Suppressor macrophage treated with lipopolysaccharide for 1 hour (primary cell): Measurements from ENCODE around the gene MYOD1.

Experiments
- DNase-seq, 3 donors: peaks; one replicate each; pipeline ENCODE4 v3.0.0-alpha.2; 2020 to 2022

MYOD1 gene

DNA sequence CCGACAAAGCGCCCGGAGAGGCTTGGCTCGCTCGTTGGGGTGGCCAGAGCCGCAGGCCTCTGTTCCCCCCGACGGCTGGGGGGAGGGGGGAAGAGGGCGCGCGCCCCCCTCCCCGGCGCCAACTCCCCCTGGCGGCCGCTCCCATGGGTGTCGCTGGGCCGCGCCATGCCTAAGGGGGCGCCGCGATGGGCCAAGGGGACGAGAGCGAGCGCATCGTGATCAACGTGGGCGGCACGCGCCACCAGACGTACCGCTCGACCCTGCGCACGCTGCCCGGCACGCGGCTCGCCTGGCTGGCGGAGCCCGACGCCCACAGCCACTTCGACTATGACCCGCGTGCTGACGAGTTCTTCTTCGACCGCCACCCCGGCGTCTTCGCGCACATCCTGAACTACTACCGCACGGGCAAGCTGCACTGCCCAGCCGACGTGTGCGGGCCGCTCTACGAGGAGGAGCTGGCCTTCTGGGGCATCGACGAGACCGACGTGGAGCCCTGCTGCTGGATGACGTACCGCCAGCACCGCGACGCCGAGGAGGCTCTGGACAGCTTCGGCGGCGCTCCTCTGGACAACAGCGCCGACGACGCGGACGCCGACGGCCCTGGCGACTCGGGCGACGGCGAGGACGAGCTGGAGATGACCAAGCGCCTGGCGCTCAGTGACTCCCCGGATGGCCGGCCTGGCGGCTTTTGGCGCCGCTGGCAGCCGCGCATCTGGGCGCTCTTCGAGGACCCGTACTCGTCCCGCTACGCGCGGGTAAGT, 16.6 kb downstream of the MYOD1 start:
- DNase-seq = no peak

DNA sequence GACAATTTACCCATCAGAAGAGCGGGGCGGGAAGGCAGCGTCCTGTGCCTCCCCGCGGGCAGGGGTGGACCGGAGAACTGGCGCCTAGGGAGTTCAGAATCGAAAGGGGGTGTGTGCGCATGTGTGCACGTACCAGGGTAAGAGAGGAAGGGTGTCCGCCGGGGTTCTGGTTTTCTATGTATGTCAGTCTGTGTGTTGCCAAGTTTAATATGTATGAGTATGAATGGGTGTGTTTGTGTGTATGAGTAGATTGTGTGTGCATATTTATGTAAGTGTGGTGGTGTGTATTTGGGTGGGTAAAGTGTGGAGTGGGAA, 17.2 kb downstream of the MYOD1 start:
- DNase-seq = no peak

DNA sequence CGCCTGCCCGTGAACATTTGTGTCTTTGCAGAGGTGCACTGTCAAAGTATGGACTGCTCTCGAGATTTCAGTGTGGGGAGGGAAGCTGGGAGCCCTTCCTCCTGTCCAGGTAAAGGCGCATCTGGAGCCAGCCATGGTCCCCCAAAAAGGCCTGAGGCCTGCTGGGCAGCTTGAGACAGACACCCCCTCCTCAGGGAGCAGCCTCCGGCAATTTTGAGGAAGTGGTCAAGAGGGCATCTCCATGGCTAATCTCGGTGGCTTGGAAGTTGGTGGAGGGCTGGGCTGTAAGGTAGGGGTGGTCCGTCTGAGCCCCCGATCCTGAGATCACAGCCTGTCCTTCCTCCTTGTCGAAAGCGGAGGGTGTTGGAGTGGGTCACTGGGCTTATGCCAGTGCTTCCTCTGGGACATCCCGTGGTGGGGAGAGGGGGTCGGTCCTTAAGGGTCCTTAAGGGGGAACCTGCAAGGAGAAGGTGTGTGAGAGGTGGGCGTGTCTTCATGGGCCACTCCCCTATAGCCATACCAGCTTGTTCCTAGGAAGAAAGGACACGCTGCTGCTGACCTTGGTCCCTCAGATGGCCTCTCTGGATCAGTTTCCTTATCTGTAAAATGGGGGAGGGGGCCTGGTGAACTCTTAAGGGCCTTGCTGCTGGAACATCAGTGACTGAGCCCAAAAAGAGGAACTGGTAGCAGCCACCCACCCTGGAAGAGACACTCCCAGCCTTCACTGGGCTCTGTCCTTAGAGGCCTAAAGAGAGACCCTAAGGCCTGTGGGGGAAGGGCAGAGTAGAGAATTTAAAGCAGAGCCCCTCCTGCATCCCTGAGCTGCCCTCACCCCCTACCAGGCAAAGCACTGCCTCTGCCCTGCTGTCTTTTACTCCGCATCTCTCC, 17.8 kb downstream of the MYOD1 start:
- DNase-seq = no peak

DNA sequence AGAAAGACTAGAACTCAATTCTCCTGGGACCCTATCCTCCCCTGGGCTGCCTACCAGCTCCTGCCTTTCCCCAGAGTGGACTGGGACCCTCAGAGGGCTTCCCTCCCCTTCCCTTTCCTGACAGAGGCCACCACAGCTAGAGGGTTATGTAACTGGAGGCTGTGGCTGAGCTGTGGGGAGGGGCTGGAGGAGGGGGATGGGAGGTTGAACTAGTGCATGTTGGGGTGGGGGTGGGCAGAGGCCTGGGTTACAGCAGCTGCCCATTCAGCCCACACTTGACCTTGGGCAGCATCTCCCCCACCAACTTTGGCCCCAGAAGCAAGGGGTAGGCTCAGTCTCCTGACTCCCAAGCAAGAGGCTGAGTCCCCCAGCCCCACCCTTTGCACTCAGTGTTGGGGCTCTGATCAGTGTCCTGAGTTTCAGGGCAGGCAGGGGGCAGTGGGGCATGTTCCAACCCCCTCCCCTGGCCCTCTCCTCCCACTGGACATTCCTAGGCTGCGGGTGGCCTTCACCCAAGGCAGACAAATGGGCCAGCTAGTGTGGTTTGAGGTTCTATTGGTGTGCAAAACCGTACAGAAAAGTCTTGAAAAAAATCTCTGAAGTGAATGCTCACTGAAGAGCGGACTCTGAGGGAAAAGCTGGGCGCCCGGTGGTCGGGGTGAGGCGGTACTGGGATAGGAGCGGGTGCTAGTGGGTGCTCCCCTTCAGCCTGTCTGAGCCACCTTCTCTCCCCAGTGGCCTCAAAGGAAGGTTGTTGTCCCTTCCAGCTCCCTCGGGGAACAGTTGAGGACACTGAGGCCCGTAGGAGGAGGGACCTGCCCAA, 19.0 kb downstream of the MYOD1 start:
- DNase-seq = no peak

DNA sequence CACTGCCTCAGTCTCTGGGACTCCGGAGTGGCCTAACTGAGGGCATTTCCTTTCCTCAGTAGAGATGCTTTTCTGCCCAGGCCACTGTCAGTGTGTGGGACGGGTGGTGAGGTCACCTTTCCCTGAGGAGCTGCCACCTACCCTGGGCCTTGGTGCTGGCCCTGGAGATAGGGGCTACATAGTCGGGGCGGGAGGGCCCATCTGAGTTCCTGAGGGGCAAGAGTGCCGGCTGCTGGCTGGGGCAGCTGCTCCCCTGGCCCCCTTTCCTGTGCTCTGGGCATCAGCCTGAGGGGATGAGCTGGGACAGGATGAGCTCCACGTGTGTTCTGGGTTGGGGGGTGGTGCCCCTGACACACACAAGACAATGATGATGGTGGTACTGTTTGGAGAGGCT, 20.6 kb downstream of the MYOD1 start:
- DNase-seq = peak in 1 of 3 donors; percentile 20

DNA sequence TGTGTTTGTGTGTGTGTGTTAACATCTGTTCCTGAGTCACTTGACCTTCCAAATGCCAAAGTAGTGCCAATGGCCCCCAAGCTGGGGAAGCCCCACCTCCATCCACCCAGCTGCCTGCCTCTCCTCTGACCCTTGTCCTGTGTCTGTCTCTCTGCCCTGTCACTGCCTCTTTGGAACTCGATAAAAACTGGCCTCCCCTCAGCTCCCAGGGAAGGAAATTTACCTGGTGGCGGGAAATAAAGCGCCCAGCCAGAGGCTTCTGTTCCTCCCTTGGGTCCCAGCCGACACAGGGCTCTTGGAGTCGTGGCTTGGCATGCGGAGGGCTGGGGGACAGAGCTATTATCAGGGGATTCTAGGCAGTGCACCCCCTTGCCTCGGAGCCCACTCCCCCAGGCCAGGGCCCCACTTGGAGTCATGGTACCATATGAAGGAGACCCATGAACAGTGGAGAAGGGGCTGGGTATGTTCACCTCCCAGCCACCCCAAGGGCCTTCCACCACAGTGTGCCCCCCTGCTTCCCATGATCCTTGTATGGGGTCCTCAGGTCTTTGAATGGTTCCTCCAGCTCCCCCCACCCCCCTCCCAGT, 21.4 kb downstream of the MYOD1 start:
- no peak for DNase-seq

DNA sequence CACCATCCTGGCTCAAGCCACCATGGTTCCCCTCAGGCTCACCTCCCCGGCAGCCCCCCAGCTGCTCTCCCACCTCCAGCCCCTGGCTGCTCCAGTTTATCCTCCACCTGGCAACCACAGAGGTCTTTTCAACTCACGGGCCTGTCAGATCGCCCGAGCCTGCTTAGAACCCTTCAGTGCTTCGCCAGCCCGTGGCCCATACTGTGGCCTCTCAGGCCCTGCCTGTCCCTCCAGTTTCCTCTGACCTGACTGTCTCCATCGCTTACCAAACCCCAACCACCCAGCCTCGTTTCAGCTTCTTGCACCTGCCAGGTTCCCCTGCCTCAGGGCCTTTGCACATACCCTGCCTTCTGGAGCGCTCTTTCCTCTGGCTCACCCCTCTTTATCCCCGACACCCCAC, 22.1 kb downstream of the MYOD1 start:
- DNase-seq = no peak

DNA sequence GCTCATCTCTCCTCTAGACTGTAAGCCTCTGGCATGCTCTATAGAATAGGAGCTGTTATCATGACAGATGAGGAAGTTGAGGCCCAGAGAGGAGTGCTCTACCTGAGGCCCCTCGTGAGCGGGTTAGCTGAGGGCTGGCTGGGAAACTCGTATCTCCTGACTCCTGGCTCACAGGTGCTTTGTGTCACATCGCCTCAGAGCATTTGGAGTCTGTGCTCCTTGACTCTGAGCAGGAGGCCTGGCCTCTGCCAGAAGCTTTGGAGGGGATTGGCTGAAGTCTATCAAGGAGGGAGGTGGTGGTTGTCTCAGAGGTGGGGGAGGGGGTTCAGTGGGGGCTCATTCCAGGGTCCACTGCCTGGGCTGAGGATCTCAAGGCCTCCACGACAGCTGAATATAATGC, 22.6 kb downstream of the MYOD1 start:
- DNase-seq = no peak

DNA sequence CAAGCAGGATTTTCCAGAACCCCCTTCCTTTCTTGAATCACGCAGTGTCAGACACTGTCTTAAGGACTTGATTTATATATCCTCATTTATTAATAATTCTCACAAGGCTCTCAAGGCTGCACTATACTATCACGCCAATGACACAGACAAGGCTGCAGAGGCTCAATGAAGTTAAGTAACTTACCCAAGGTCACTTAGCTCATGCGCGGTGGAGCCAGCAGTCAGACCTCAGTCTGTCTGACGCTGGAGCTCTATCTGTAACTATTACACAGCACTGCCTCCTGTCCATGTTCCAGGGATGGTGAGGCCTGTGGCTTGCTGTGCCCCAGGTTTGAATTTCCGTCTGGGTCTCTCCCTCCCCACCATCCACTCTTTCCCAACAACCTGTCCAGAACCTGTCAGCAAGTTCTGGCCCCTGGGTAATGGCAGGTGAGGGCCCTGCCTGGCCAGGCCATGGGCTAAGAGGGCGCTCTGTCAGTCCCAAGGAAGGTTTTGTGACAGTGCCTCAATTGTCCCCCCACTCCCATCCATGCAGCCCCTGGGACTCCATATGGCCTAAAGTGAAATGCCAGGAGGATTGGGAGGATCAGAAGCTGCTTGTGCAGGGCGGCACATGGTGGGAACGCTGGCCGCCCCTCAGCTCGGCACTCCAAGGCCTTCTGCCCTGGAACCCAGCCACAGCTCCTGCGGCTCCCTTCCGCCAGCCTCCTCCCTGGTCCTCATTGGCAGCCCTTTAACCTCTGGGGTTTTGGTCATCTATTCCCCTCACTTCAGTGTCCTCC, 23.8 kb downstream of the MYOD1 start:
- DNase-seq = no peak

DNA sequence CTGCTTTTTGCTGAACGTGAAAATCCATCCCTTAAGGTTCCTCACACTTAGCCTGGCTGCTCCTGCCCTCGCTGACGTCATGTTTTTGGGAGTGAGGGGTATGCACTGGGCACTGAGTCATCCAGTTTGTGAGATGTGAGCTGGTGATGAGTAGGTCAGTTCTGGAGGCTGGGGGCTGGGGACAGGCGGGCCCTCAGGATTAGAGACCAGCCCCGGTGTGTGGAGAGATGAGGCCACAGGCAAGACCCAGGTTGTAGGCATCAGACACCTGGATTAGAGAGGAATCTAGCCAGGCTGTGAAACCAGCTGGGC, 24.4 kb downstream of the MYOD1 start:
- no peak for DNase-seq

DNA sequence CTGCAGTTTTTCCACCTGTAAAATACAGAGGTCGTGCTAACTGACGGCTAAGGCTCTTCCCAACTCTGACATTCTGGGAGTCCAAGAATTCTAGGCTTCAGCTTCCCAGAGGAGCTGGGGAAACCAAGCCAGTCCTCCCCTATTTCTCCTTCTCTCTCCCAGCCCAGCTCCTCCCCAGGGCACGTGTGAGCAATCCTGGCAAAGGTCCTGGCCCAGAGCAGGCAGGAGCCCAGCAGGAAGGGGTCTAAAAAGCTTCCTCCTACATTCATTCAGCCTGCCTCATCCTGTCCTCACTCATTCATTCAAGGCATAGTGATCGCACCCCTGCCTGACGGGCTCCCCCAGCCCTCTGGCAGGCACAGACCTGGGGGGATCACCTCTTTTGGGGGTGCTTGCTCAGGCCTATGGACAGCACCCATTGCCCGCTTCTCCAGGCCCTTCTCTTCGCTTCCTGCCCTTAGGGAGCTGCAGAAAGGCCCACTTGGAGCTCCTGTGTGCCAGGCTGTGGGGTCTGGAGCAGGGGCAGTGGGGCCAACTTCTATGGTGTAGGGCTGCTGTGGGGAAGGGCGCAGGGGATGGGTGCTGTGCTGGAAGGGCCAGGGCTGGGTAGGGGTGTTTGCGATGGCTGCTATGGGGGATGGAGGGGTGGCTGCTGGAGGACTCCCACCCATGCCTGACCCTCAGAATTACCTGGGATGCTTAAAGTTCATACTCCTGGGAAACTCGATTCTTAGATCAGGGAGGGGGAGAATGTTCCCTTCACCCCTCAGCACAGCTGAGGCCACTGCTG, 25.0 kb downstream of the MYOD1 start:
- DNase-seq = no peak

DNA sequence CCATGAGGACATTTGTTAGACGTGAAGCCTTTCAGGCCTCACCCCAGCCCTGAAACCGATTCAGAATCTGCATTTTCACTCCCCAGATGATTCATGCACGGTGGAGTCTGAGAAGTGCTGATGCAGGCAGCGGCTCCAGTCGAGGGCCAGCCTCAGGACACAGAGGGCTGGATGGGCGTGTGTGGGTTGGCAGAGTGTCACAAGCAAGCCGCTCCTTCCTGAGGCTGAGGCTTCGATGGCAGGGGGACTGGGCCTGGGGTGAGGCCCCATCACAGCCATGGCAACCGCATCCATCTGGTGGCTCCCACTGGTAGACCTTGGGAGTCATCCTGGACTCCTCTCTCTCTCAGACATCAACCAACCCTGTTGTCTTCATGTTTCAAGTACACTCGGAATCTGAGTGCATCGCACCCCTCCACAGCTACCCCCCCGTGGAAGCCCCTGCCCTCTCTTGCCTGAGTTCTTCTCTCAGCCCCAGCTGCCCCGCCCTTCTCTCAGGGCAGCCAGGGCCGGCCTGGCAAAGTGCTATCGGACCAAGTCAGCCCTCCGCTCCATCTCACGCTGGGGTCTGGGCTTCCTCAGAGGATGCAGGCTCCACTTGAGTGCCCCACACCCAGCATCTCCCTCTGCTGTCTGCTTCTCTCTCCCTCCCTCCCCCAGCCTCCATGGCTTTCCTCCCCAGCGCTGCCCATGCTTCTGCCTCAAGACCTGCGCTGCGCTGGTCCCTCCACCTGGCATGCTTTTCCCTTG, 25.8 kb downstream of the MYOD1 start:
- no peak for DNase-seq

DNA sequence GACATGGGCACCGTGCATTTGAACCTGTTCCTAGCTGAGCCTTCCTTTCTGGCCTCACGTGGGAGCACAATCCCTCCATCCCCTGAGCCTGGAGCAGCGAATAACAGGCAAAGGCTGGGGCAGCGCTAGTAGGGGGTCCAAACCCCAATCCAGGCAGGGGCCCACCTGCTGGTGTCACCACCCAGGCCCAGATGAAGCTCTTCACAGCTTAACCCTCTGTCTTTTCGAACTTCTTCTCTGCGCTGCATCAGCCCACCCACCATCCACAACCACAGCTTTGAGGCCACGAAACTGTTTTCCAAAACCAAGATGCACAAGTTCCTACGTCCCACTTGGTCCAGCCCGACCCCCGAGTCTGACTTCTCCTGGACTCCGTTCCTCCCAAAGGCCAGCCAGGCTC, 26.7 kb downstream of the MYOD1 start:
- no peak for DNase-seq

DNA sequence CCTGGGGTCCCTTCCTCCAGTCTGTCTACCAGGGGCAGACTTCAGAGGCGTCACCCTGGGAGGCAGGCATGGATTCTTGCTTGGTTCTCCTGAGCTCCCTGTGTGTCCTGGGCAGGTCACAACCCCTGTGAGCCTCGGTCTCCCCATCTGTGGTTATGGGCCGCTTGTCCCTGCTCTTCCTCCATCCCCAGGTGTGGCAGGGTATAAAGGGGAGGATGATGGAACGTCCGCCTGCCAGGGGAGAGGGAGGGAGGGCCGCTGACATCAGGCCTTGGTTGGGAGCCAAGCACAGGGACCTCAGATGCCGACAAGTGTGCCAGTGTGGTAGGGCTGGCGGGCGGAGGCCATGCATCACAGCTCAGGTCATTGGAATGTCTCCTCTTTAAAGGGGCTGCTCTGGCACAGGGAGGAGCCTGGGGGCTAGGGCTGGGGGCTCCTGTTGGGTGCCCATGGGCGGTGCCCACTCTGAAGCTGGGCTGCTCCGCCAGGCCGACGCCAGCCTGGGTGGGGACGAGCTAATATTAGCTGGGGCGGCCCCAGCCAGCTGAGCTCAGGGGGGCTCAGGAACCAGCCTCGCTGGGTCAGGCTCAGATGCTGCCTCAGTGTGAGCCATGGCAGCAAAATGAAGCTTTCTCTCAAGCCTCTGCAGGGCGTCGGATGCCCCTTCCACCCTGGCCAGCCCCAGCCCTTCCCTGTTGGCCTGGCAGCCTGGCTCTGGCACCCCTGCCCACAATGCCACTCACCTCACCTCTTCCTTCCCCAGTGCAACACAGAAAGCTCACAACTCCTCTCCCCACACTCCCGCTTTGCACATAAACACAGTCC, 28.0 kb downstream of the MYOD1 start:
- DNase-seq = no peak

DNA sequence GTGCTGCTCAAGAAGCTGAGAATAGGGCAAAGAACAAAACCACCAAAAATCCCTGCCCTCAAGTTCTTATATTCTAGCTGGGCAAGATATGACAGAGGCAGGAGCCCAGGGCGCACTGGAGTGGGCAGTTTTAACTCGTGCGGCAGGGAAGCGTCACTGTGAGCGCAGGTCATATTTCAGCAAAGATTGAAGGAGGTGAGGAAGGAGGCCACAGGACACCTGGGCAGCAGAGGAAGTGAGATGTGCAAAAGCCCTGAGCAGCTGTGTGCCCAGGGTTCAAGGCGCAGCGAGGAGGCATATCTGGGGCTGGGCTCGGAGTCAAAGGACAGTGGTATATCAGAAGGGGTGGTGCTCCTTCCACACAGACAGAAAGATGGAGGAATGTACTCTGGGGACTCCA, 28.7 kb downstream of the MYOD1 start:
- DNase-seq = no peak

DNA sequence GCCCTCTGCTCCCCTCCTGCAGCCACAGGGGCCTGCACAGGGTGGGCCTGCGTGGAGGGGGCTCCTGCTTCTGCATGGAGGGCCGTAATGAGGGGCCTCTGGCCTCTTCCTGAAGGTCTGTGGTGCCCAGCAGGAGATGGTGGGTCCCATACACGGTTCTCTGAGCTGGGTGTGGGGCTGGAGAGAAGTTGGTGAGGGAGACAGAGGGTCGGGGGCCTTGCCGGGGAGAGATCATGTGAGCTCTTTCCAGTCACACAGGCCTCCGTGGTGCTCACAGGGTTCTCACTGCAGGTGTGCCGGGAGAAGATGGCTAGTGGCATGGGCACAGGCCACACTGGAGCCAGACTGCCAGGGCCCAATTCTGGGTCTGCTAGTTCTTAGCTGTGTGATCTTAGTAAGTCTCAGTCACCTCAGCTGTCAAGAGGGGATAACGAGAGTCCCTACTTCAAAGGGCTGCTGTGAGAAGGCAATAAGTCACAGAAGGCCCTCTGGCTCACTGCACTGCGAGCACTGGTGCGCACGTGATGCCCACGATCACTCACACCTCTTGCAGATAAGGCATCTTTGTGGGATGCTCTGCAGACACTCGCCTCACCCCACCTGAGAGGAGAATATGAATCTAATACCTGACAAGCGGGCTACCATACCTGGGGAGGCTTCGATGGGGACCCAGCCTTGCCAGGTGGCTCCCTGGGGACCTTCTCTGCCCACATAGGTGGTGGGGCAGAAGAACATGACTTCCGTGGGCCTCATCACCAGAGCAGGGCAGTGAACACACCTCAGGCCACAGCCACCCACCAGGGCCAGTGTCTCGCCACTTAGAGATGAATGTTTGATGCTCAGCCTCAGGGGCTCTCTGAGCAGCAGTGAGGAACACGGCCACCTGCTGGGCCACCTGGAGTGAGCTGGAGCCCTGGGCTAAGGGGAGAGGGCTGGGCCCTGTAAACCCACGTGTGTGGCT, 29.7 kb downstream of the MYOD1 start:
- no peak for DNase-seq

DNA sequence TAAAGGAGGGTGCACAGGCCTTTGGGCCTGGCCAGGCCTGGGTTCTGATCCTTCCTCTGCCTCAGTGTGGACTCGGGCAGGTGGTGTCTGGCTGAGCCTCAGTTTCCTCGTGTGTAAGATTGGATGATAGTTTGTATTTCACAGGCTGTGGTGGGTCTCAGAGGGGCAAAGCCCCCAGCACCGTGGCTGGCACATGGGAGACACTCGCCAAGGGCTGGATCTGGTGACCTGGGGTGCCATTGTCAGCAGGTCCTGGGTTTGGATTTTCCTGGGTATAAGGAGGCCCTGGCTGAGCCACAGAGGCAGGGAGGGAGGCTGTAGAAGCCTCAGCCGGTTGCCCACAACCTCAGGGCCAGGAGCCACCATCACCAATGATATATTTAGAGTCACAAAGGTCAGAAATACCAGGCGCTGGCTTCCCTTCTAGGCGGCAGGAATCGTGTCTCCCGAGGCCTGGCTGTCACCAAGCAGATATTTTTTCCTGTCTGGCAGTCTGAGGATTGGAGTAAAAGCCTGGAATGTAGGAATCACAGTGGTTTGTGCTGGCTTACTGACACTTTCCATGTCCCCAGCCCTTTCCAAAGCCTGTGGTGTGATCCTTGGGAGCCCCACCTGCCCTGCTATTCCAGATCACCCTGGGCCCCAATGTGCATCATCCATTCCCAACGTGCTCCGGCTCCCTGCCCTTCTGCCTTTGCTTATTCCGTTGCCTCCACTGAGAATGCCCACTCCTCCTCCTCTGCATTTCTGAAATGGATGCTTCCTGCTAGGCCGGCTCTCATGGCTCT, 30.8 kb downstream of the MYOD1 start:
- no peak for DNase-seq

DNA sequence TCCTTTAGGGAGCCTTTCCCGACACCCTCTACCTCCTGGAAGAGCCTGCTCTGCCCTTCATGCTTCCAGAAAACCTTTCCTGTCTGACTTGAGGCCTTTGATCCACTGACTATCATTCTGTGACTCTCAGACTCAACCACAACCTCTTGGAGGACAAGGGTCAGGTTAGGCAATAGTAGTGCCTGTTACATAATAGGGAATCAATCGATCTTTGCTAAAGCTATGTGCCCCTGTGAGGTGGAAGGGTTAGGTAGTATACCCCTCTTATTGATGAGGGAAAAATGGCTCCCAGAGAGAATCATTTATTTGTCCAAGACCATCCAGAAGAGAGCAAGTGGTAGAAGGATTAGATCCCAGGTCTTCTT, 31.4 kb downstream of the MYOD1 start:
- no peak for DNase-seq
